ENCODE results near the gene NEDD9. TPM values are rescaled to one million over a fixed set of nuclear protein-coding genes. Genes with fewer than 3 reads are reported as not detected.

NEDD9 gene
- total RNA-seq, 1 donor from 2014 or later, result 23.2 TPM

GRCh38 chr6:11222385-11223277 is 9.8 kb downstream of the NEDD9 start:
- Mint-ChIP-seq H3K36me3 (ENCODE audit: low read depth) (peaks cover 12% of the 10 kb centered on the region), H3K4me3 (ENCODE audit: unreplicated experiment) (no peak overlapping the region), H3K4me1 (ENCODE audit: low read depth) (peaks cover 79% of the 10 kb centered on the region), H3K9me3 (ENCODE audit: low read depth) (no peaks in the 10 kb centered on the region), H3K27ac (ENCODE audit: unreplicated experiment) (peak overlapping the region; percentile 23), H3K27me3 (ENCODE audit: low read depth) (no peaks in the 10 kb centered on the region)
- DNase-seq (ENCODE audit: low spot score), result no peak
- TF ChIP-seq CTCF (IDR thresholded peaks at IDR 0.05), result no peak

DNA sequence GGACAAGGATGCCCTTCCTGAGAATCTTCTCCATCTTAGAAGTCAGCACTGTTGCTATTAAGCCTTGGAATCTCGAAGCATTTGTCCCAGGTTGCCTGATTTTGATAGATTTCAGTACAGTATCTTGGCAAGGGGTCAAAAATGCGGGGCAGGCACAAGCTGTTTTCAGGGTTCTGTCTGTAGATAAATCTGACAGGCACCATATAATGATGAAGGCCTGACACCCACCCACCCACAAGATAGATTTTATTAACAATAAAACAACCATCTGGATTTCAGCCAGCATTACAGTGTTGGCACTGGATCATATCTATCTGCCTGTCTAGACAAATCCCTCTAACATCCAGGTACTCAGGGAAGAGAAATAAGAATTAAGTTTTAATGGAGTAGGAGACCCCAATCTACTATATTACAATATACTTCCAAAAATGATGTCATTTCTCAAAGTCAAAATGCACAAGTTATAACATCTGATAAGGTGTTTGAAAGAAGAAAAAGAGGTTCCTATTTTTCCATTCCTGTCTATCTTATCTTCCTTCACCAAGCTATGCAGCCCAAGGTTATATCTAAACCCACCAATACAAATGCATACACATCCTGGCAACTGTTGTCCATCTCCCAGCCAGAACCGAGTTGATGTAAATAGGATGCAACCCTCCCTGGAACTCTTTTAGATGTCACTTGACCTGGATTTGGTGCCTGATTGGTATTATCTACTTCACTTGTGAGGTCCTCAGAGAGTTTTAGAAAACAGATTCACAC is 10.7 kb downstream of the NEDD9 start:
- Mint-ChIP-seq H3K4me3 (ENCODE audit: unreplicated experiment) (no peak overlapping the region), H3K27me3 (ENCODE audit: low read depth) (no peaks in the 10 kb centered on the region), H3K36me3 (ENCODE audit: low read depth) (peaks cover 12% of the 10 kb centered on the region), H3K27ac (ENCODE audit: unreplicated experiment) (peak overlapping the region; percentile 23), H3K9me3 (ENCODE audit: low read depth) (no peaks in the 10 kb centered on the region), H3K4me1 (ENCODE audit: low read depth) (peaks cover 79% of the 10 kb centered on the region)
- TF ChIP-seq CTCF (IDR thresholded peaks at IDR 0.05), result no peak
- DNase-seq (ENCODE audit: low spot score), result no peak

DNA sequence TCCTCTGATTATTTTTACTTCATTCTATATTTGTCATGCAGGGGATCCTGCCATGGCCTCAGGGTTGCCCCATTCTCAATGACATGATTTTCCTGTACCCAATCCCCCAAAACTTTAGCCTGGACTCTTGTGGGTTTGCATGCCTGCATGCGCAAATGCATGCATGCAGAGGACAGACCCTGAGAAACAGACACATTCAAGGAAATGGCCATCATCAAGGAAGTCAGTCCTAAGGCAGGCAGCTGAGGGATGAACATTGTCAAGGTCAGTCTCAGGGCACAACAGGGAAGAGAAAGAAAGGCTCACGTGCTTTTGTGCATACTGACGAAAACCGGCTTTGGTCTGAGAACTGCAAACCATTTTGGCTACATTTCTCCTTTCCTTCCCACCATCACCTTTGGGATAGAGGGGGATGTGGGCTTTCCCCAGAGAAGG is 13.1 kb downstream of the NEDD9 start:
- no peak for TF ChIP-seq CTCF (IDR thresholded peaks at IDR 0.05)
- Mint-ChIP-seq H3K27ac (ENCODE audit: unreplicated experiment) (no peak overlapping the region), H3K4me1 (ENCODE audit: low read depth) (peaks cover 82% of the 10 kb centered on the region), H3K27me3 (ENCODE audit: low read depth) (no peaks in the 10 kb centered on the region), H3K4me3 (ENCODE audit: unreplicated experiment) (no peak overlapping the region), H3K36me3 (ENCODE audit: low read depth) (peaks cover 10% of the 10 kb centered on the region), H3K9me3 (ENCODE audit: low read depth) (no peaks in the 10 kb centered on the region)
- DNase-seq (ENCODE audit: low spot score), result no peak

DNA sequence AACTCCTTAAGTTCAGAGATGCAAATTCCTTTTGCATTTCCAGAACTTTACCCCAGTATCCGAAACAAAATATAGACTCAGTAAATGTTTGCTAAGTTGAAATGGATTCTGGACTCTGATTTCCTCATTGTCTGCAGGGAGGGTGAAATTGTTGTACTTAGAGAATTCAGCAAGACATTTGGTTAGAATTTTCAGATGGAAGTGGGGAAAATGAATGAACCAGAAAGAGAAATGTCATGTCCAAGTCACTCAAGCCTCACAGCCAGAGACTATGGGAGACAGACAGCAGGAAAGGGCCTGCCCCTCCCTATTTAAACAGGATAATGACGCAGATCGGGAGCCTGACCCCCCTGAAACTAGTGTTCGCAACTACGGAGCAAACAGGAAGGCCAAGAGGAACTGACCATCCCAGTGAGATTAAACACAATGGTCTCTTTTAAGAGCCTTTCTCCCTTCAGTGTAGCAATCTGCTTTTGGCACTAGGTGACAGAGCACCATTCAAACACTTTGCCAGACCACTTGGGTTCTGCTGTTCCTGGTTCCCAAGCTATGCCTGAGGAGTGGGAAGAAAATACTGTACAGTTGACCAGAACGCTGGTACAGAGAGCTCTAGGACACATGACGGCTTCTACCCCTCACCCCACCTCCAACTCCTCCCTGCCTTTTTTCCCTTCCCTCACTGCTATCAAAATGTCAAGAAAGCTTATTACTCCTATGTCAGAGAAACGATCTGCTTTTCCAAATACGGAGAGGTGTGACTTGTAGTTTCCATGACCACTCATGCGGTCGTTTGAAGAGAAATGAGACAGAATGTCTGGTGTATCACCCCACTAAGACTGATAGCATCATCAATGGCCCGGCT is 13.7 kb downstream of the NEDD9 start:
- no peak for TF ChIP-seq CTCF (IDR thresholded peaks at IDR 0.05)
- Mint-ChIP-seq H3K4me3 (ENCODE audit: unreplicated experiment) (no peak overlapping the region), H3K27me3 (ENCODE audit: low read depth) (no peaks in the 10 kb centered on the region), H3K27ac (ENCODE audit: unreplicated experiment) (peak overlapping the region; percentile 55), H3K4me1 (ENCODE audit: low read depth) (peaks cover 82% of the 10 kb centered on the region), H3K9me3 (ENCODE audit: low read depth) (no peaks in the 10 kb centered on the region), H3K36me3 (ENCODE audit: low read depth) (peaks cover 9% of the 10 kb centered on the region)
- no peak for DNase-seq (ENCODE audit: low spot score)

DNA sequence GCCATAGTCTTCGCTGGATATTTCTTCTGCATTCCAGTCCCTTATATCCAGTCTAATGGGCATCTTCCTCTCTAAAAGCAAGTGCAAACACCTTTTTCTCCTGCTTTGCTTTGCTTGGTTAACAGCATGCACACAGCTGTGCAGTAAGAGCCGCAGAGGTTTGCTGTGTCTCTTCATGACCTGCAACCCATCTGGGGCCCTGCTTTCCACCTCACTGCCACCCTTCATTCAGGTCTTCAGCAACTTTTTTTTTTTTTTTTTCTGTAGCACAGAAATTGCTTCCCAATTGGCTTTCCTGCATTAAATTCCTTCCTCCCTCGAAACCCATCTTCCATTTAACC is 14.4 kb downstream of the NEDD9 start:
- no peak for DNase-seq (ENCODE audit: low spot score)
- Mint-ChIP-seq H3K36me3 (ENCODE audit: low read depth) (peaks cover 9% of the 10 kb centered on the region), H3K9me3 (ENCODE audit: low read depth) (no peaks in the 10 kb centered on the region), H3K27me3 (ENCODE audit: low read depth) (no peaks in the 10 kb centered on the region), H3K27ac (ENCODE audit: unreplicated experiment) (no peak overlapping the region), H3K4me3 (ENCODE audit: unreplicated experiment) (no peak overlapping the region), H3K4me1 (ENCODE audit: low read depth) (peaks cover 83% of the 10 kb centered on the region)
- TF ChIP-seq CTCF (IDR thresholded peaks at IDR 0.05), result no peak

Measured in chondrocyte (in vitro differentiated cells).